Adrenal gland (tissue), 5 donors: ENCODE data around the gene UROC1.

ENCODE experiments used
- POLR2A ChIP-seq, 2 donors: fragments of 450-650 bp; IDR thresholded peaks; one replicate each; pipeline ENCODE4 v1.6.1; 2017; ENCODE audit warnings: antibody characterized with exemption in 2 of 2, mild to moderate bottlenecking in 2 of 2, moderate library complexity in 1 of 2
- TF ChIP-seq, protein P1 (sequence below), 6 experiments: fragments of 450-650 bp in 4 of 6; fragments of 200-600 bp in 2 of 6; sonication (generic) in 1 of 6; IDR thresholded peaks; 1 replicate in 5 of 6; 2 replicates in 1 of 6; pipeline versions ENCODE4 v1.5.1 to v1.8.0; 2016 to 2021; ENCODE audit warnings: antibody characterized with exemption in 6 of 6, mild to moderate bottlenecking in 2 of 6, moderate library complexity in 1 of 6
- donor health status: DM: no; HTN: no; CAD: no.

- TF ChIP-seq POLR2A (IDR thresholded peaks at IDR 0.05) = no peak
- TF ChIP-seq, protein P1, sequence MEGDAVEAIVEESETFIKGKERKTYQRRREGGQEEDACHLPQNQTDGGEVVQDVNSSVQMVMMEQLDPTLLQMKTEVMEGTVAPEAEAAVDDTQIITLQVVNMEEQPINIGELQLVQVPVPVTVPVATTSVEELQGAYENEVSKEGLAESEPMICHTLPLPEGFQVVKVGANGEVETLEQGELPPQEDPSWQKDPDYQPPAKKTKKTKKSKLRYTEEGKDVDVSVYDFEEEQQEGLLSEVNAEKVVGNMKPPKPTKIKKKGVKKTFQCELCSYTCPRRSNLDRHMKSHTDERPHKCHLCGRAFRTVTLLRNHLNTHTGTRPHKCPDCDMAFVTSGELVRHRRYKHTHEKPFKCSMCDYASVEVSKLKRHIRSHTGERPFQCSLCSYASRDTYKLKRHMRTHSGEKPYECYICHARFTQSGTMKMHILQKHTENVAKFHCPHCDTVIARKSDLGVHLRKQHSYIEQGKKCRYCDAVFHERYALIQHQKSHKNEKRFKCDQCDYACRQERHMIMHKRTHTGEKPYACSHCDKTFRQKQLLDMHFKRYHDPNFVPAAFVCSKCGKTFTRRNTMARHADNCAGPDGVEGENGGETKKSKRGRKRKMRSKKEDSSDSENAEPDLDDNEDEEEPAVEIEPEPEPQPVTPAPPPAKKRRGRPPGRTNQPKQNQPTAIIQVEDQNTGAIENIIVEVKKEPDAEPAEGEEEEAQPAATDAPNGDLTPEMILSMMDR (IDR thresholded peaks at IDR 0.05) = no peak
Measured at GRCh38 chr3:126456211-126456610, 61.4 kb downstream of the UROC1 start.
